Astrocyte (in vitro differentiated cells and primary cell): ENCODE results near the gene PPP2R3A.
"Not testable (repeated sequence)": the region's sequence is repeated elsewhere in the genome, so short reads cannot be mapped to it uniquely, and the experiment has no call there.

Source experiments
- CTCF ChIP-seq: IDR thresholded peaks from 2 replicates; pipeline ENCODE4 v1.5.1; 2011; ENCODE audit warnings: low read depth, mild to moderate bottlenecking, inconsistent platforms, low read length, moderate library complexity; ENCODE audit not compliant: insufficient read depth
- EZH2 ChIP-seq: IDR thresholded peaks from 2 replicates; pipeline ENCODE4 v1.6.1; 2012; ENCODE audit warnings: mild to moderate bottlenecking, low read length, inconsistent platforms; ENCODE audit not compliant: insufficient read depth

- TF ChIP-seq CTCF, EZH2: not testable (repeated sequence)
Measured at GRCh38 chr3:135937766-135938165, 27.8 kb upstream of the PPP2R3A start.
